Spinal cord (tissue), 10 donors: Measurements from ENCODE around the gene KCNG4. TPM values are rescaled to one million over a fixed set of nuclear protein-coding genes. Genes with fewer than 3 reads are reported as not detected.
A peak's percentile ranks its signal among the peaks of the same experiment; 100 is the strongest.

Source experiments
- DNase-seq, 6 donors: peaks; one replicate each; pipeline versions ENCODE4 v3.0.0 to v3.0.0-alpha.2; 2013 to 2015; ENCODE audit warnings: low spot score in 6 of 6, low read depth in 4 of 6
- H3K27ac ChIP-seq: one replicate; pipeline ENCODE4 v1.5.1; 2013; ENCODE audit warnings: low read depth, low read length, control low read depth
- H3K27me3 ChIP-seq: one replicate; pipeline ENCODE4 v1.6.1; 2013; ENCODE audit warnings: low read length; ENCODE audit not compliant: control insufficient read depth, insufficient read depth
- H3K36me3 ChIP-seq: one replicate; pipeline ENCODE4 v1.6.1; 2013; ENCODE audit warnings: low read length; ENCODE audit not compliant: control insufficient read depth, insufficient read depth
- H3K4me1 ChIP-seq: one replicate; pipeline ENCODE4 v1.6.1; 2013; ENCODE audit warnings: low read length; ENCODE audit not compliant: control insufficient read depth, insufficient read depth
- H3K4me3 ChIP-seq: one replicate; pipeline ENCODE4 v1.5.1; 2013; ENCODE audit warnings: low read depth, low read length, control low read depth
- H3K9me3 ChIP-seq: one replicate; pipeline ENCODE4 v1.6.1; 2013; ENCODE audit warnings: low read length; ENCODE audit not compliant: control insufficient read depth, insufficient read depth
- WGBS: methylation state at CpG from one replicate; pipeline ENCODE4 v1.1.5; 2013; ENCODE audit warnings: missing lambda C conversion rate; ENCODE audit not compliant: insufficient coverage; 5-methylcytosine and 5-hydroxymethylcytosine counted together
- long read RNA-seq, 4 donors: transcript quantifications; one replicate each; lab custom pipeline, GENCODE V29; 2026
- polyA plus RNA-seq, 2 donors: library from polyadenylated mRNA; unstranded; fragments of 120-200 nt; gene quantifications; one replicate each; pipeline ENCODE4 v1.2.1, GENCODE V29; 2013; ENCODE audit not compliant: insufficient read length in 2 of 2
- total RNA-seq, 2 donors: library from RNA; depleted of rRNA in 1 of 2; stranded (reverse); fragments of 120-200 nt in 1 of 2; fragments of >200 nt in 1 of 2; gene quantifications; one replicate each; pipeline versions ENCODE4 v1.2.3 to v1.2.4, GENCODE V29; 2013 to 2014
- donor health status: healthy.

Gene KCNG4, protein sequence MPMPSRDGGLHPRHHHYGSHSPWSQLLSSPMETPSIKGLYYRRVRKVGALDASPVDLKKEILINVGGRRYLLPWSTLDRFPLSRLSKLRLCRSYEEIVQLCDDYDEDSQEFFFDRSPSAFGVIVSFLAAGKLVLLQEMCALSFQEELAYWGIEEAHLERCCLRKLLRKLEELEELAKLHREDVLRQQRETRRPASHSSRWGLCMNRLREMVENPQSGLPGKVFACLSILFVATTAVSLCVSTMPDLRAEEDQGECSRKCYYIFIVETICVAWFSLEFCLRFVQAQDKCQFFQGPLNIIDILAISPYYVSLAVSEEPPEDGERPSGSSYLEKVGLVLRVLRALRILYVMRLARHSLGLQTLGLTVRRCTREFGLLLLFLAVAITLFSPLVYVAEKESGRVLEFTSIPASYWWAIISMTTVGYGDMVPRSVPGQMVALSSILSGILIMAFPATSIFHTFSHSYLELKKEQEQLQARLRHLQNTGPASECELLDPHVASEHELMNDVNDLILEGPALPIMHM
- under 1 TPM; 0.06 to 0.30 TPM for total RNA-seq
- under 1 TPM; 0.33 to 0.44 TPM for polyA plus RNA-seq
- long read RNA-seq, donor 1: 0 reads
- long read RNA-seq, donor 2: 0 reads
- long read RNA-seq, donor 3: 0 reads
- long read RNA-seq, donor 4: 0 reads

DNA sequence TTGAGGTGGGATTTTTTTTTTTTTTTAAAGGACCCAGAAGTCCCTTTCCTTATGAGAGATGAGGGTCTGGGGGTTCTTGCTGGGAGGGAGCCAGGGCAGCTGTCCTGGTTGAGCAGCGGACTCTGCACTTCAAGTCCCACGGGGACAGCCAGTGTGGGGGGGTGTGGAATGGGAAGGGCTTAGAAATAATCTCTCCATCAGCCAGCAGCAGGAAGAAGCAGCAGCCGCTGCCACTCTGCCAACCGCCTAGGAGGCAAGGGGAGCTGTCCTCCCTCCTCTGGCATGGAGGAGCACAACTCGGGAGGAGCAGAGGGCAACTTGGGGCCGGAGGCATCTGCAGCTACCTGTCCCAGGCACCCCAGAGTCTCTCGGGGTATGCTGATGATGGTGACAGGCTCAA, at the start of gene KCNG4:
Gene KCNG4 (minus strand): TSS at position 104 of the 400 bp plus-strand sequence. CDS start 2,527 bp downstream, outside the sequence.
- peaks cover 21% of the 10 kb centered on the region for H3K4me1 ChIP-seq
- no peaks in the 10 kb centered on the region for H3K9me3 ChIP-seq
- 55% methylated on average over 4 of the region's 7 CpGs for WGBS
- no peak within 1 kb of the TSS for H3K4me3 ChIP-seq
- H3K36me3 ChIP-seq: no peaks in the 10 kb centered on the region
- no peak within 1 kb of the TSS for H3K27ac ChIP-seq
- DNase-seq: peak in 1 of 6 donors; percentile 47
- no peaks in the 10 kb centered on the region for H3K27me3 ChIP-seq

DNA sequence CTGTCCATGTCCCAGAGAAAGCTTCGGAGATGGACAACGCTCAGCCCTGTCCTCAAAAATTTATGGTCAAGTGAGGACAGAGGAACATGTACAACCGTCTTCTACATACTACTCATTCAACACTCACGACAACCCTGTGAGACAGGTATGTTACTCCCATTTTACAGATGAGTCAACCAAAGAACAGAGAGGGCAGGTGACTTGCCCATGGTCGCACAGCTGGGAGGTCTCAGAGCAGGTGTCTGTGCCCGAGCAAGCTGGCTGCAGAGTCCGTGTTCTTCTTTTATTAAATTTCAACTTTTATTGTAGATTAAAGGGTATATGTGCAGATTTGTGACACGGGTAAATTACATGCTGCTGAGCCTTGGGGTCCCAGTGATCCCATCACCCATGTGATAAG, 49.1 kb upstream of the KCNG4 start:
- Histone ChIP-seq H3K27me3 (no peaks in the 10 kb centered on the region), H3K4me1 (peaks cover 22% of the 10 kb centered on the region), H3K36me3 (no peaks in the 10 kb centered on the region), H3K9me3 (no peaks in the 10 kb centered on the region), H3K4me3 (no peak overlapping the region), H3K27ac (no peak overlapping the region)
- DNase-seq: no peak
- 100% methylated on average over 4 of the region's 8 CpGs for WGBS

DNA sequence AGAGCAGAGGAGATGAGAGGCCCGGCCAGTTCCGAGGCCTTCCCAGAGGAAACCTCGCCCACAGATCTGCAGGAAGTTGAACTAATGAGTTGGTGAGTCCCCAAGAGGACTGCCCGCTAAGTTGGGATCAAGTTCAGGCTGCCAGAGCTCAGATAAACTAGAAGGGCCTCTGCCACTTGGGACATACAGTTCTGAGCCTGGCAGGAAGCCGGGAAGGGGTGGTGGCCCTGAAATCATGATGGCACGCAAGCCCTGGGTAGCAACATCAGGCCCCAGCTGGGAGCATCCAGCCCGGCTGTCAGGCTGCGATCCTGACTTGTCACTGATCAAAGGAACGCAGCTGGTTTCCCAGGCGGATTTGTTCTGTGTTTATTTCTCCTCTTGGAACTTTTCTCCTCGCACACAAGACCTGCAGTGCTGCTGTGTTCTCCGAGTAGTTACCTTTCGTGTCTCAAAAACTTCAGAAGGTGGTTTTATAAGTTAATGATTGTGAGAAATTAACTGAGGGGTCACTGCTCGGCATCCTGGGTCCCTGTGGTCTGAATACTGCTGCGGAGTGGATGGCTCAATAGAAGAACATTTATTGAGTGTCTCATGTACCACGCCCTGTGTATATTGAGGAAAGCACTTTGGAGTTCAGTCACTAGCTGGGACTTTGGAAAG, 46.9 kb upstream of the KCNG4 start:
- Histone ChIP-seq H3K4me1 (peaks cover 19% of the 10 kb centered on the region), H3K36me3 (no peaks in the 10 kb centered on the region), H3K4me3 (no peak overlapping the region), H3K27me3 (peaks cover 2% of the 10 kb centered on the region), H3K9me3 (no peaks in the 10 kb centered on the region), H3K27ac (no peak overlapping the region)
- 63% methylated on average over 13 of the region's 16 CpGs for WGBS
- no peak for DNase-seq

DNA sequence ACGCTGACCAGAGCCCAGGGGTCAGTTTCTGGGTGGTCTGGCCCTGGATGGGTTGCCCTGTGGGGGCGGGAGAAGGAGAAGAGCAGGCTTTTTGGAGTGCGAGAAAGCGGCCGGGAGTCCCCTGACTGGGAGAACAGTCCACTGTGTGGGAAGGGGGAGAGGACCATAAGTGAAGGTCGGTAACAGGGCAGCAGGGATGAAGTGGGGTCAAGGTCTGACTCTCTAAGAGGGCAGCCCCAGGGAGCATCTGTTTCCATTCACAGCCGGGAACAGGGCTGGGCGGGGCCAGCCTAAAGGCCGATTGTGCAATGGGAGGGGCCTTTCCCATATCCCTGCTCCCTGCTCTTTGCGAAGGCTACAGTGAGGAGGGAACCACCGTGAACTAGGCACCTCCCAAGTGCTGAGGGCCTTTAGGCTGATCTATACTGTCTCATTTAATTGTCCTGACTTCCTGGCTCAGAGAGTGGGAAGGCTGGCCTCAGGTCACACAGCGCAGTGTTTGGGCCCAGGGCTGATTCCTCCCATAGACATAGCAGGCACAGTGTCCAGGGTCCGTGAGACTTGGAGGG, 44.4 kb upstream of the KCNG4 start:
- WGBS: 39% methylated on average over 12 of the region's 13 CpGs
- peaks cover 27% of the 10 kb centered on the region for H3K4me1 ChIP-seq
- peak in 1 of 6 donors; percentile 41 for DNase-seq
- H3K27ac ChIP-seq: peak overlapping the region; percentile 7
- no peaks in the 10 kb centered on the region for H3K36me3 ChIP-seq
- H3K4me3 ChIP-seq: no peak overlapping the region
- H3K9me3 ChIP-seq: no peaks in the 10 kb centered on the region
- H3K27me3 ChIP-seq: peaks cover 2% of the 10 kb centered on the region

DNA sequence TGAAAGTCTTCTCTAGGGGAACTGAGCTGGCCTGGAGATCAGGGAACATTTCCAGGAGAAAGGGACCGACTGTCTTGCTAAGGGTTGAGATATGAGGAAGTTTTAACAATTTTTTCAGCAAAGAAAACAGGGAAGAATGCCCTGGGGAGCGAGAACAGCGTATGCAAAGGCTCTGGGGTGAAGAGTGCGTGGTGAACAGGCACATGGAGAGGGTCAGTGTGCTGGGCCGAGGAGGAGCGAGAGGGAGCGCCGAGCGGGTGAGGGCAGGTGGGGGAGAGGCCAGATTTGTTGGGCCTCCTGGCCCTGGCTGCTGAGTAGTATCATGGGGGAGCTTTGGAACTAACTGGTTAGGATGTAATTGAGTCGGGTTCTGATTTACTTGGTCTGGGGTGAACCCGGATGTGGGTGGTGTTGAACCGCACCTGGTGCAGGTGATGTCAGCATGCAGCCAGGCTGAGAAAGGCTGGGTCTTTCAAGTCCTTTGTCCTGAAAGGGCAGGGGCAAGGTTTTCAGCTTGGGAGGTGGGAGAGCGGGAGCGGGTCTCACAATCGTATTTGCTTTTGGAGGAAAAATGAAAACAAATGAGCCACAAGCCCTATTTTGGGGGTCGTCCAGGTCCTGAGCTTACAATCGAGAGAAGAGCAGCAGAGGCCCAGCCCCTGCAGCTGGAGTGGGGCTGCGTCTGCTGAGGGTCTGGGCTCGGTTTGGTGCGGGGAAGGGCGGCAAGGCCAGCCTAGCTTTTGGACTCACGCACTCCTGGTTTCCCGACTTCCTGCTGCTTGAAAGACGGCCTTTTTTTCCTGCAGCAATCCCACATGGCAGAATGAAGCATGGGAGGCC, 43.7 kb upstream of the KCNG4 start:
- WGBS: 61% methylated on average over 24 of the region's 24 CpGs
- Histone ChIP-seq H3K27ac (no peak overlapping the region), H3K9me3 (no peaks in the 10 kb centered on the region), H3K27me3 (peaks cover 2% of the 10 kb centered on the region), H3K4me1 (peaks cover 34% of the 10 kb centered on the region), H3K36me3 (no peaks in the 10 kb centered on the region), H3K4me3 (no peak overlapping the region)
- DNase-seq: no peak

DNA sequence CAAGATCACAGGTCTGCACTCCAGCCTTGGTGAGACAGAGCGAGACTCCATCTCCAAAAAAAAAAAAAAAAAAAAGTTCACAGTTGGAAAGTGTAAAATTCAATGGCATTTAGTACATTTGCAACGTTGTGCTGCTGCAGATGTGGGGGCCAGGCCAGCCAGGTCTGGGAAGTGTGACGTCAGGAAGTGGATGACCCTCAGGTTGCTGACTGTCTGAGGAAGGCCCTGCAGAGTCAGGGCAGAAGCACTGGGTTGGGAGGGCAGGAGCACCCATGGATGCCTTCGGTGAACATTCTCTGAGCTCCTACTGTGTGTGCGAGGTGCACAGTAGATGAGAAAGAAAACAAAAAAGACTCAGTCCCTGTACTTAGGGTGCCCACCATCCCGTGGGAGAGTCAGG, 42.7 kb upstream of the KCNG4 start:
- 69% methylated on average over 5 of the region's 6 CpGs for WGBS
- H3K4me3 ChIP-seq: no peak overlapping the region
- peaks cover 2% of the 10 kb centered on the region for H3K27me3 ChIP-seq
- no peak overlapping the region for H3K27ac ChIP-seq
- H3K9me3 ChIP-seq: no peaks in the 10 kb centered on the region
- DNase-seq: no peak
- H3K4me1 ChIP-seq: peaks cover 38% of the 10 kb centered on the region
- no peaks in the 10 kb centered on the region for H3K36me3 ChIP-seq

DNA sequence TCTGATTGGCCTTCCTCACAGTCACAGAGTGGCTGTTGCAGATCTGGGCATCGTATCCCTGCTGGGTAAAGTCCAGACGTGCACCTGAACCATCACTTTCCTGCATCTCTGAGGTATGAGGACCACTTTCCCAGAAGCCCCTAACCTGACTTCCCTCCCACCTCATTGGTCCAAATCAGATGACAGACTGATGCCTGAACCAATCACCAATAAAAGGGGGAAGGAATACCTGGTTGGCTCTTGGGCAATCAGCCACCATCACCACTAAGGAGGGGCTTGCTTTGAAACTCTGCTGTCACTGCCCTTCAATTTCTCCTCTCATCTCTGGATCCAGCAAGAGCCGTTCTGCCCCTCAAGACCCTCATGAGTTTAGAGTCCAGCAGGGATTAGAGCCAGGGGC, 41.3 kb upstream of the KCNG4 start:
- Histone ChIP-seq H3K9me3 (no peaks in the 10 kb centered on the region), H3K27me3 (peaks cover 2% of the 10 kb centered on the region), H3K27ac (no peak overlapping the region), H3K36me3 (no peaks in the 10 kb centered on the region), H3K4me3 (no peak overlapping the region), H3K4me1 (peaks cover 36% of the 10 kb centered on the region)
- peak in 2 of 6 donors; percentile 48 to 78 for DNase-seq
- WGBS: 95% methylated on average over 3 of the region's 3 CpGs

DNA sequence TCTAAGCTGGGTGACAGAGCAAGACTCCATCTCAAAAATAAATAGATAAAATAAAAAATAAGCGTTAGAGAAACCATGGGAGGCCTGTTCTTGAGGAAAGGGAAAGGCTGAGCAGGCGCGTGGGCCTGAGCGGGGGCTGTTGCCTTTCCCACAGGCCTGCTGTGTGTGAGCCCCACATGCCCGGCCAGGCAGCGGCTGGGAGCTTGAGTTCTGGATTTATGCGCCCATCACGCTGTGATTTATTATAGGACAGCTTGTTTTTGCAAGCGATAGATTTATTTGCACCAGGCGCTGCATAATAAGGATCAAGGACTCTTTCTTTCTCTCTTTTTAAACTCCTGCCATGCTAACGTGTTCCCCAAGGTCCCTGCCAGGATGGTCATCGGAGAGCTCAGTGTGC, 40.1 kb upstream of the KCNG4 start:
- WGBS: 54% methylated on average over 12 of the region's 12 CpGs
- H3K27ac ChIP-seq: no peak overlapping the region
- peaks cover 36% of the 10 kb centered on the region for H3K4me1 ChIP-seq
- no peaks in the 10 kb centered on the region for H3K36me3 ChIP-seq
- peaks cover 2% of the 10 kb centered on the region for H3K27me3 ChIP-seq
- peak in 1 of 6 donors; percentile 42 for DNase-seq
- no peak overlapping the region for H3K4me3 ChIP-seq
- H3K9me3 ChIP-seq: no peaks in the 10 kb centered on the region

DNA sequence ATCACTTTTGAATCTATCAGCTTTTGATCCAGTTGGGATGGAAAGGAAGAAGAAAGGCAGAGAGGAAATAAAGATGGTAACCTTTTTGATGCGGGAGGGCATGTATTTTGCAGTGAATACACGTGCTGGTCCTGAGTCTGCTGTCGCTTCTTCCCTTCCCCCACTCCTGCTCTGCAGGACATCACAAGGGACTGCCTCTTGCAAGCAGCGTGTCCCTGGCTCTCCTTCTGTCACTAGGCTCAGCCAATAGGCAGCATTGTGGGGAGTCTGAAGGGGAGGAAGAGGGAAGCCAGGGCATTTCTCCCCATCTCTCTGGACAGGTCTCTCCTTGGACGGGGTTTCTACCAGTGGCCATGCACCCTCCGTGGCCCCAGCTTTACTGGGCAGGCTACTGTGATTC, 39.2 kb upstream of the KCNG4 start:
- H3K9me3 ChIP-seq: no peaks in the 10 kb centered on the region
- H3K27me3 ChIP-seq: peaks cover 2% of the 10 kb centered on the region
- DNase-seq: peak in 2 of 6 donors; percentile 67 to 88
- peaks cover 31% of the 10 kb centered on the region for H3K4me1 ChIP-seq
- 6% methylated on average over 5 of the region's 6 CpGs for WGBS
- no peak overlapping the region for H3K27ac ChIP-seq
- no peaks in the 10 kb centered on the region for H3K36me3 ChIP-seq
- no peak overlapping the region for H3K4me3 ChIP-seq
